Neural cell (in vitro differentiated cells): Measurements from ENCODE around the gene CDK11A. TPM values are rescaled to one million over a fixed set of nuclear protein-coding genes. Genes with fewer than 3 reads are reported as not detected.

ENCODE experiments used
- H2AFZ ChIP-seq: fragments of 200-600, 300-800 bp; sonication (generic), shearing (Covaris generic); 2 replicates; pipeline ENCODE4 v1.6.0; 2014; ENCODE audit warnings: low read depth, mild to moderate bottlenecking, antibody characterized with exemption, low read length, moderate library complexity
- H3F3A ChIP-seq: fragments of 200-600 bp; shearing (Covaris generic); 2 replicates; pipeline ENCODE4 v1.6.1; 2016; ENCODE audit warnings: mild to moderate bottlenecking, moderate library complexity, mixed read lengths, antibody characterized with exemption, low read length; ENCODE audit not compliant: insufficient read depth, poor library complexity, severe bottlenecking
- H3K27ac ChIP-seq: fragments of 200-600, 300-800 bp; sonication (generic), shearing (Covaris generic); 2 replicates; pipeline ENCODE4 v1.5.1; 2014; ENCODE audit warnings: mild to moderate bottlenecking, low read length, moderate library complexity
- H3K27me3 ChIP-seq: fragments of 300-800, 200-600 bp; sonication (generic), shearing (Covaris generic); 2 replicates; pipeline ENCODE4 v1.6.0; 2014; ENCODE audit warnings: mild to moderate bottlenecking, low read depth, low read length, moderate library complexity; ENCODE audit not compliant: insufficient read depth
- H3K36me3 ChIP-seq: fragments of 300-800, 200-600 bp; sonication (generic), shearing (Covaris generic); 2 replicates; pipeline ENCODE4 v1.5.1; 2014; ENCODE audit warnings: mild to moderate bottlenecking, antibody characterized with exemption, low read length, moderate library complexity; ENCODE audit not compliant: insufficient read depth
- H3K4me2 ChIP-seq: fragments of 300-800, 200-600 bp; sonication (generic), shearing (Covaris generic); 2 replicates; pipeline ENCODE4 v1.6.0; 2014; ENCODE audit warnings: mild to moderate bottlenecking, low read length
- H3K4me3 ChIP-seq: fragments of 300-800, 200-600 bp; sonication (generic), shearing (Covaris generic); 2 replicates; pipeline ENCODE4 v1.5.1; 2014; ENCODE audit warnings: mild to moderate bottlenecking, low read length, moderate library complexity
- H3K79me2 ChIP-seq: fragments of 200-600 bp; shearing (Covaris generic); replicated peaks from 2 replicates; pipeline ENCODE4 v1.6.0; 2014; ENCODE audit warnings: mild to moderate bottlenecking, low read length, moderate library complexity; ENCODE audit not compliant: insufficient read depth
- H3K9ac ChIP-seq: fragments of 300-800, 200-600 bp; sonication (generic), shearing (Covaris generic); 2 replicates; pipeline ENCODE4 v1.6.1; 2016; ENCODE audit warnings: mild to moderate bottlenecking, low read length, mixed read lengths
- H3K9me2 ChIP-seq: fragments of 200-600 bp; shearing (Covaris generic); 2 replicates; pipeline ENCODE4 v1.6.1; 2016; ENCODE audit warnings: mild to moderate bottlenecking, low read length, mixed read lengths; ENCODE audit not compliant: insufficient read depth
- H3K9me3 ChIP-seq: fragments of 200-600, 300-800 bp; sonication (generic), shearing (Covaris generic); 2 replicates; pipeline ENCODE4 v1.6.1; 2016; ENCODE audit warnings: mild to moderate bottlenecking, mixed run types, low read length, moderate library complexity, mixed read lengths
- H4K20me1 ChIP-seq: fragments of 200-600 bp; shearing (Covaris generic); 2 replicates; pipeline ENCODE4 v1.6.1; 2016; ENCODE audit warnings: mild to moderate bottlenecking, mixed run types; ENCODE audit not compliant: insufficient read depth
- EP300 ChIP-seq: fragments of 450-650 bp; conservative IDR thresholded peaks from 2 replicates; pipeline ENCODE4 v1.6.1; 2014; ENCODE audit warnings: antibody characterized with exemption, mild to moderate bottlenecking, moderate library complexity; ENCODE audit not compliant: poor library complexity, severe bottlenecking
- EZH2 ChIP-seq: fragments of 200-600, 300-800 bp; shearing (Covaris generic), sonication (generic); IDR thresholded peaks from 2 replicates; pipeline ENCODE4 v1.6.1; 2014; ENCODE audit warnings: antibody characterized with exemption, low read length, borderline replicate concordance, mild to moderate bottlenecking; ENCODE audit not compliant: insufficient read depth, poor library complexity, severe bottlenecking
- MXI1 ChIP-seq: fragments of 450-650 bp; conservative IDR thresholded peaks from 2 replicates; pipeline ENCODE4 v1.6.1; 2014; ENCODE audit warnings: antibody characterized with exemption, mild to moderate bottlenecking; ENCODE audit not compliant: poor library complexity, severe bottlenecking
- POLR2AphosphoS5 ChIP-seq: IDR thresholded peaks from 2 replicates; pipeline ENCODE4 v1.6.1; 2012
- RAD21 ChIP-seq: fragments of 450-650 bp; conservative IDR thresholded peaks from 2 replicates; pipeline ENCODE4 v1.6.1; 2014; ENCODE audit warnings: antibody characterized with exemption, mild to moderate bottlenecking, moderate library complexity
- SMC3 ChIP-seq: fragments of 450-650 bp; conservative IDR thresholded peaks from 2 replicates; pipeline ENCODE4 v1.6.1; 2014; ENCODE audit warnings: antibody characterized with exemption, mild to moderate bottlenecking, moderate library complexity; ENCODE audit not compliant: poor library complexity
- TAF1 ChIP-seq: IDR thresholded peaks from 2 replicates; pipeline ENCODE4 v1.6.1; 2012; ENCODE audit warnings: low read depth
- polyA plus RNA-seq: library from polyadenylated mRNA; depleted of rRNA; stranded (reverse); fragments of >200 nt; gene quantifications from 2 replicates; pipeline ENCODE4 v1.2.3, GENCODE V29; 2014
- TF ChIP-seq, protein P1 (sequence below): IDR thresholded peaks from 2 replicates; pipeline ENCODE4 v1.6.1; 2012; ENCODE audit warnings: borderline replicate concordance
- TF ChIP-seq, protein P2 (sequence below): fragments of 450-650 bp; IDR thresholded peaks from 2 replicates; pipeline ENCODE4 v1.5.1; 2014; ENCODE audit warnings: antibody characterized with exemption, mild to moderate bottlenecking, moderate library complexity; ENCODE audit not compliant: poor library complexity, severe bottlenecking

CDK11A gene
- polyA plus RNA-seq, 1 donor from 2014 or later: 20.2 TPM

- no peak overlapping the region for H3K27ac ChIP-seq
- TF ChIP-seq, protein P1, sequence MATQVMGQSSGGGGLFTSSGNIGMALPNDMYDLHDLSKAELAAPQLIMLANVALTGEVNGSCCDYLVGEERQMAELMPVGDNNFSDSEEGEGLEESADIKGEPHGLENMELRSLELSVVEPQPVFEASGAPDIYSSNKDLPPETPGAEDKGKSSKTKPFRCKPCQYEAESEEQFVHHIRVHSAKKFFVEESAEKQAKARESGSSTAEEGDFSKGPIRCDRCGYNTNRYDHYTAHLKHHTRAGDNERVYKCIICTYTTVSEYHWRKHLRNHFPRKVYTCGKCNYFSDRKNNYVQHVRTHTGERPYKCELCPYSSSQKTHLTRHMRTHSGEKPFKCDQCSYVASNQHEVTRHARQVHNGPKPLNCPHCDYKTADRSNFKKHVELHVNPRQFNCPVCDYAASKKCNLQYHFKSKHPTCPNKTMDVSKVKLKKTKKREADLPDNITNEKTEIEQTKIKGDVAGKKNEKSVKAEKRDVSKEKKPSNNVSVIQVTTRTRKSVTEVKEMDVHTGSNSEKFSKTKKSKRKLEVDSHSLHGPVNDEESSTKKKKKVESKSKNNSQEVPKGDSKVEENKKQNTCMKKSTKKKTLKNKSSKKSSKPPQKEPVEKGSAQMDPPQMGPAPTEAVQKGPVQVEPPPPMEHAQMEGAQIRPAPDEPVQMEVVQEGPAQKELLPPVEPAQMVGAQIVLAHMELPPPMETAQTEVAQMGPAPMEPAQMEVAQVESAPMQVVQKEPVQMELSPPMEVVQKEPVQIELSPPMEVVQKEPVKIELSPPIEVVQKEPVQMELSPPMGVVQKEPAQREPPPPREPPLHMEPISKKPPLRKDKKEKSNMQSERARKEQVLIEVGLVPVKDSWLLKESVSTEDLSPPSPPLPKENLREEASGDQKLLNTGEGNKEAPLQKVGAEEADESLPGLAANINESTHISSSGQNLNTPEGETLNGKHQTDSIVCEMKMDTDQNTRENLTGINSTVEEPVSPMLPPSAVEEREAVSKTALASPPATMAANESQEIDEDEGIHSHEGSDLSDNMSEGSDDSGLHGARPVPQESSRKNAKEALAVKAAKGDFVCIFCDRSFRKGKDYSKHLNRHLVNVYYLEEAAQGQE: no peak
- TF ChIP-seq MXI1 (no peak), EZH2 (no peak)
- TF ChIP-seq, protein P2, sequence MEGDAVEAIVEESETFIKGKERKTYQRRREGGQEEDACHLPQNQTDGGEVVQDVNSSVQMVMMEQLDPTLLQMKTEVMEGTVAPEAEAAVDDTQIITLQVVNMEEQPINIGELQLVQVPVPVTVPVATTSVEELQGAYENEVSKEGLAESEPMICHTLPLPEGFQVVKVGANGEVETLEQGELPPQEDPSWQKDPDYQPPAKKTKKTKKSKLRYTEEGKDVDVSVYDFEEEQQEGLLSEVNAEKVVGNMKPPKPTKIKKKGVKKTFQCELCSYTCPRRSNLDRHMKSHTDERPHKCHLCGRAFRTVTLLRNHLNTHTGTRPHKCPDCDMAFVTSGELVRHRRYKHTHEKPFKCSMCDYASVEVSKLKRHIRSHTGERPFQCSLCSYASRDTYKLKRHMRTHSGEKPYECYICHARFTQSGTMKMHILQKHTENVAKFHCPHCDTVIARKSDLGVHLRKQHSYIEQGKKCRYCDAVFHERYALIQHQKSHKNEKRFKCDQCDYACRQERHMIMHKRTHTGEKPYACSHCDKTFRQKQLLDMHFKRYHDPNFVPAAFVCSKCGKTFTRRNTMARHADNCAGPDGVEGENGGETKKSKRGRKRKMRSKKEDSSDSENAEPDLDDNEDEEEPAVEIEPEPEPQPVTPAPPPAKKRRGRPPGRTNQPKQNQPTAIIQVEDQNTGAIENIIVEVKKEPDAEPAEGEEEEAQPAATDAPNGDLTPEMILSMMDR: no peak
- no peak overlapping the region for H3K4me3 ChIP-seq
- H2AFZ ChIP-seq: no peak overlapping the region
- H3K27me3 ChIP-seq: no peaks in the 10 kb centered on the region
- H3K9me3 ChIP-seq: no peaks in the 10 kb centered on the region
- H3F3A ChIP-seq: no peaks in the 10 kb centered on the region
- H3K79me2 ChIP-seq: no peaks in the 10 kb centered on the region
- H4K20me1 ChIP-seq: no peaks in the 10 kb centered on the region
- H3K9me2 ChIP-seq: no peaks in the 10 kb centered on the region
- no peak overlapping the region for H3K4me2 ChIP-seq
- H3K36me3 ChIP-seq: no peaks in the 10 kb centered on the region
- H3K9ac ChIP-seq: no peak overlapping the region
These were observed 34.7 kb upstream of the CDK11A start for GRCh38 chr1:1758692-1759455.

DNA sequence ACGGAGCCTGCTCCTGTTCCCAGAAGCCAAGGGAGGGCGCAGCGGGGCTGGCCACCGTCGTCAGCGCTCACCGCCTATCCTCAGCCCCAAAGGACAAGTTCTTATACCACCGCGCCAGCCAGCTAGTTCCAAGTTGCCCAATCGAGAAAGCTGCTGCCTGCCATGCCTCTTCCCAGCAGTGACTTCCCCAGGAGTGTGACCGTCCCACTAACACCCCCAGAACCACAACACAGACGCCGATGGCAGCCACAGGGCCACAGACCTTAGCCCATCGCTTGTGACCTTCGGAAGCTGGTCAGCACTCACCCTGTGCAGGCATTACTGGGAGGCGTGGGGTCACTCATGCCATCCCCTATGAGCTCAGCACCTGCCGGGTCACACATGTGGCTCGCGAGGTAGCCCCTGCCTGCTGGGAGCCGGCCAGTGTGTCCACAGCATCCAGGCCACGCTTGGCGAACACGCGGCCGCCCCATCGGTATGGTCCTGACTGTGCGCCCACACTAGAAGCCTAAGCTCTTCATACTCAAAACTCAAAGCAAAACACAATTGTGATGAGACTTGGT is 34.0 kb upstream of the CDK11A start:
- no peaks in the 10 kb centered on the region for H3K79me2 ChIP-seq
- H3K9ac ChIP-seq: no peak overlapping the region
- no peak overlapping the region for H3K4me3 ChIP-seq
- no peaks in the 10 kb centered on the region for H3F3A ChIP-seq
- H3K27me3 ChIP-seq: no peaks in the 10 kb centered on the region
- no peaks in the 10 kb centered on the region for H4K20me1 ChIP-seq
- no peaks in the 10 kb centered on the region for H3K36me3 ChIP-seq
- H3K27ac ChIP-seq: no peak overlapping the region
- H3K9me3 ChIP-seq: no peaks in the 10 kb centered on the region
- H2AFZ ChIP-seq: no peak overlapping the region
- H3K4me2 ChIP-seq: no peak overlapping the region
- no peaks in the 10 kb centered on the region for H3K9me2 ChIP-seq
- TF ChIP-seq SMC3: no peak
- no peak for TF ChIP-seq TAF1
- no peak for TF ChIP-seq POLR2AphosphoS5
- TF ChIP-seq, protein P1: no peak
- TF ChIP-seq EP300: no peak
- no peak for TF ChIP-seq MXI1
- no peak for TF ChIP-seq EZH2
- TF ChIP-seq RAD21: no peak
- TF ChIP-seq, protein P2: no peak
